Jurkat, Clone E6-1 (cell line): ENCODE results near the gene SLC35D1. TPM values are rescaled to one million over a fixed set of nuclear protein-coding genes. Genes with fewer than 3 reads are reported as not detected.
"Not testable (repeated sequence)": the region's sequence is repeated elsewhere in the genome, so short reads cannot be mapped to it uniquely, and the experiment has no call there.

ENCODE experiments used
- DNase-seq: peaks from one replicate; pipeline ENCODE4 v3.0.0-alpha.2; 2011; ENCODE audit warnings: low read depth, low spot score
- H3K4me3 ChIP-seq: 2 replicates; pipeline ENCODE4 v1.5.1; 2011; ENCODE audit warnings: mild to moderate bottlenecking, low read length, control low read depth, moderate library complexity
- polyA plus RNA-seq: library from polyadenylated mRNA; unstranded; fragments of >200 nt; gene quantifications from one replicate; pipeline ENCODE4 v1.2.1, GENCODE V29; 2012; ENCODE audit warnings: missing spikeins; ENCODE audit not compliant: insufficient read length, insufficient read depth

The SLC35D1 gene
- polyA plus RNA-seq, result 4.9 TPM

GRCh38 chr1:67053785-67054772, at the start of gene SLC35D1:
SLC35D1 (minus strand) TSS chr1:67054148; CDS start chr1:67054013, 135 bp downstream.
- H3K4me3 ChIP-seq, result peak within 1 kb of the TSS; percentile 67
- DNase-seq, result peak; percentile 77

- no peak for DNase-seq
- no peak overlapping the region for H3K4me3 ChIP-seq
These were observed 49.6 kb upstream of the SLC35D1 start for GRCh38 chr1:67103548-67103947.

GRCh38 chr1:67100833-67101232, 46.9 kb upstream of the SLC35D1 start:
- no peak overlapping the region for H3K4me3 ChIP-seq
- no peak for DNase-seq

- DNase-seq, result no peak
- no peak overlapping the region for H3K4me3 ChIP-seq
These were observed 43.4 kb upstream of the SLC35D1 start for GRCh38 chr1:67097305-67097704.

GRCh38 chr1:67094191-67094590, 40.2 kb upstream of the SLC35D1 start:
- DNase-seq, result no peak
- H3K4me3 ChIP-seq, result no peak overlapping the region

GRCh38 chr1:67089685-67090208, 35.8 kb upstream of the SLC35D1 start:
- H3K4me3 ChIP-seq, result no peak overlapping the region
- no peak for DNase-seq

- DNase-seq, result no peak
- no peak overlapping the region for H3K4me3 ChIP-seq
These were observed 34.5 kb upstream of the SLC35D1 start for GRCh38 chr1:67088440-67088839.

GRCh38 chr1:67085326-67085725, 31.4 kb upstream of the SLC35D1 start:
- no peak overlapping the region for H3K4me3 ChIP-seq
- DNase-seq, result no peak

GRCh38 chr1:67084765-67085318, 30.9 kb upstream of the SLC35D1 start:
- DNase-seq, result no peak
- no peak overlapping the region for H3K4me3 ChIP-seq

- H3K4me3 ChIP-seq, result no peak overlapping the region
- DNase-seq, result no peak
These were observed 24.3 kb upstream of the SLC35D1 start for GRCh38 chr1:67078291-67078690.

GRCh38 chr1:67077593-67077992, 23.6 kb upstream of the SLC35D1 start:
- no peak overlapping the region for H3K4me3 ChIP-seq
- DNase-seq, result no peak

- no peak for DNase-seq
- no peak overlapping the region for H3K4me3 ChIP-seq
These were observed 18.8 kb upstream of the SLC35D1 start for GRCh38 chr1:67072749-67073148.

GRCh38 chr1:67067655-67068054, 13.7 kb upstream of the SLC35D1 start:
- DNase-seq, H3K4me3 ChIP-seq: not testable (repeated sequence)

GRCh38 chr1:67062412-67062811, 8.5 kb upstream of the SLC35D1 start:
- no peak for DNase-seq
- H3K4me3 ChIP-seq, result no peak overlapping the region

GRCh38 chr1:67061266-67061665, 7.3 kb upstream of the SLC35D1 start:
- no peak for DNase-seq
- no peak overlapping the region for H3K4me3 ChIP-seq

- no peak overlapping the region for H3K4me3 ChIP-seq
- no peak for DNase-seq
These were observed 6.9 kb upstream of the SLC35D1 start for GRCh38 chr1:67060811-67061218.

- DNase-seq, result no peak
- H3K4me3 ChIP-seq, result no peak overlapping the region
These were observed 5.4 kb upstream of the SLC35D1 start for GRCh38 chr1:67059346-67059745.

- no peak for DNase-seq
- H3K4me3 ChIP-seq, result no peak overlapping the region
These were observed 4.8 kb upstream of the SLC35D1 start for GRCh38 chr1:67058761-67059160.

- no peak for DNase-seq
- no peak overlapping the region for H3K4me3 ChIP-seq
These were observed 4.3 kb upstream of the SLC35D1 start for GRCh38 chr1:67058242-67058641.

GRCh38 chr1:67053535-67053784, 488 bp downstream of the SLC35D1 start:
- no peak for DNase-seq
- peak overlapping the region; percentile 67 for H3K4me3 ChIP-seq
